IPS-NIHi11 (cell line): ENCODE results near the gene ODF2.
A peak's percentile ranks its signal among the peaks of the same experiment; 100 is the strongest.
"Not testable (repeated sequence)": the region's sequence is repeated elsewhere in the genome, so short reads cannot be mapped to it uniquely, and the experiment has no call there.

Experiments
- DNase-seq: peaks from one replicate; pipeline ENCODE4 v3.0.0; 2012; ENCODE audit warnings: mixed read lengths, low spot score

Gene ODF2

GRCh38 chr9:128455849-128456612 lies at the start of gene ODF2:
Gene ODF2, plus strand, starts transcription at chr9:128456006. Its CDS starts 86 bp downstream, at chr9:128456092.
- peak; percentile 100 for DNase-seq

GRCh38 chr9:128406848-128407391 lies 48.9 kb upstream of the ODF2 start:
- no peak for DNase-seq

GRCh38 chr9:128408963-128409431 lies 46.8 kb upstream of the ODF2 start:
- peak; percentile 55 for DNase-seq

- no peak for DNase-seq
Observed at GRCh38 chr9:128409450-128409849, 46.4 kb upstream of the ODF2 start.

- DNase-seq: peak; percentile 50
Observed at GRCh38 chr9:128409978-128410377, 45.8 kb upstream of the ODF2 start.

GRCh38 chr9:128411364-128412119 lies 44.3 kb upstream of the ODF2 start:
- DNase-seq: no peak

GRCh38 chr9:128412120-128412790 lies 43.6 kb upstream of the ODF2 start:
- peak; percentile 80 for DNase-seq

GRCh38 chr9:128413728-128414127 lies 42.1 kb upstream of the ODF2 start:
- DNase-seq: not testable (repeated sequence)

GRCh38 chr9:128414461-128414860 lies 41.3 kb upstream of the ODF2 start:
- DNase-seq: no peak

- no peak for DNase-seq
Observed at GRCh38 chr9:128415281-128415680, 40.5 kb upstream of the ODF2 start.

GRCh38 chr9:128416014-128416413 lies 39.8 kb upstream of the ODF2 start:
- no peak for DNase-seq

- no peak for DNase-seq
Observed at GRCh38 chr9:128416432-128417019, 39.3 kb upstream of the ODF2 start.

- no peak for DNase-seq
Observed at GRCh38 chr9:128419061-128419925, 36.5 kb upstream of the ODF2 start.

- peak; percentile 86 for DNase-seq
Observed at GRCh38 chr9:128420060-128420650, 35.7 kb upstream of the ODF2 start.

- peak; percentile 90 for DNase-seq
Observed at GRCh38 chr9:128420651-128421481, 34.9 kb upstream of the ODF2 start, which contains the start of gene CERCAM. Gene CERCAM, plus strand, starts transcription at chr9:128420857. Its CDS starts 21 bp downstream, at chr9:128420878.

GRCh38 chr9:128421482-128421996 lies 34.3 kb upstream of the ODF2 start:
- peak; percentile 29 for DNase-seq

- DNase-seq: not testable (repeated sequence)
Observed at GRCh38 chr9:128422022-128422782, 33.6 kb upstream of the ODF2 start.

- DNase-seq: no peak
Observed at GRCh38 chr9:128422783-128423150, 33.0 kb upstream of the ODF2 start.
